ENCODE data around the gene MAP3K14.
A peak's percentile ranks its signal among the peaks of the same experiment; 100 is the strongest.

The MAP3K14 gene

DNA sequence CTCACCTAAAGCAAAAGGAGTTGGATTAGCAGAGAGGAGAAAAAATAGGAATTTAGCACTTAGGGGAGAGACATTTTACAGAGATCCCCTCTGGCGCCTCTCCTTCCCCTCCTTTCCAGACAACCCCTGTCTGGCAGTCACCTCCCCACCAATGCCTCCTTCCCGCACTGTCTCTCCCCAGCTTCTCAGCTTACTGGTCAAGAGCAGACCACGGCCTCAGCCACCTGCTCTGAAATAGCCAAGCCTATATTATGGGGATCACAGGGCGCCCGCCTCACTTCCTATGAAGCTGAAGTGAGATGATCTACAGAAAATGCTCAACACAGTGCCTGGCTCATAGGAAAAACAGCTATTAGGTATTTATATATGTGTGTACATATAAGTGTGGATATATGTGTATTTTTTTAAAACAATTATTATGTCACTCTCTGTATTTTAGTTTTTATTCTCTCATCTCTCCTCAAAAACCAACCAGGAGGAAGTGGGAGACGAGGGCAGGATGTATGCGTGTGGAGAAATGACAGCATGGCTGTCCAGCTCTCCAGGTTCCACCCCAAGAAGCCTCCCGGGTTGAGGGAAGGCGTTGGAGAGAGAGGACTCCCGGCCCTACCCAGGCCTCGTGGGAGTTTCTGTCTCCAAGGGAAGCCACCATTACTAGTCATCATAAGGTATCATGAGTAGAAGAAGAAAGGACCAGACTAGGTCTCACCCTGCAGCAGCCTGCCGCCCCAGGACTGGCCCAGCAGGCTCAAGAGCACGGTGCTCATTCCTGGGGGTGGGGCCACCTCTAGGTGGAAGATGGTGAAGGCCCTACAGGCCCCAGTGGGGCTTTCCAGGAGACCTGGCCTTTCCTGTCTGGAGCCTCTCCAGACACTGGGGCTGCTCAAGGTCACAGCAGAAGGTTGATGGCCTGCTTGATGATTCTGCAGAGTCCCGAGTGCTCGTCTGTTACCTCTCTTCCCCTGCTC lies 27.2 kb downstream of the MAP3K14 start:
- Mint-ChIP-seq H3K27me3 (no peaks in the 10 kb centered on the region), H3K27ac (peak overlapping the region; percentile 61), H3K4me3 (no peak overlapping the region), H3K4me1 (ENCODE audit: low read depth) (peaks cover 49% of the 10 kb centered on the region), H3K9me3 (no peaks in the 10 kb centered on the region), H3K36me3 (ENCODE audit: low read depth) (peaks cover 64% of the 10 kb centered on the region)

DNA sequence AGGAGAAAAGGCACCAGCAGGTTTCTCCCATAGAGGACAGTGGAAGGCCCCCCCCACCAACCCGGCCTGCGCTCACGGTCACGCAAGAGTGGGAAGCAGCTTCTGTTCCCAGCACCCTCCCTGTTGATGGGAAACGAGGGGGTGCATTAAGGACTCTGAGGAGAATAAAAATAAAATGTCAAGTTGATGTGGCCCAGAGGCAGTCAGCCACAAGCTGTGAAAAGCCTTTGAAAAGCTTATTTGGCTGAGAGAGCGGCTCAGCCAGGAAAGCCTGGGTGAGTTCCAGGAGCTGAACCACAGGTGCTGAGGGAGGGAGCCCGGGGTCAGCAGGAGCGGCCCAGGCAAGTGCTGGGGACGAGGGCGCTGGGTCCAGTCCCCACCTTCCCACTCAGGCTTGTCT lies 28.0 kb downstream of the MAP3K14 start:
- peaks cover 49% of the 10 kb centered on the region for H3K4me1 Mint-ChIP-seq (ENCODE audit: low read depth)
- no peak overlapping the region for H3K4me3 Mint-ChIP-seq
- peak overlapping the region; percentile 45 for H3K27ac Mint-ChIP-seq
- no peaks in the 10 kb centered on the region for H3K9me3 Mint-ChIP-seq
- no peaks in the 10 kb centered on the region for H3K27me3 Mint-ChIP-seq
- peaks cover 71% of the 10 kb centered on the region for H3K36me3 Mint-ChIP-seq (ENCODE audit: low read depth)

DNA sequence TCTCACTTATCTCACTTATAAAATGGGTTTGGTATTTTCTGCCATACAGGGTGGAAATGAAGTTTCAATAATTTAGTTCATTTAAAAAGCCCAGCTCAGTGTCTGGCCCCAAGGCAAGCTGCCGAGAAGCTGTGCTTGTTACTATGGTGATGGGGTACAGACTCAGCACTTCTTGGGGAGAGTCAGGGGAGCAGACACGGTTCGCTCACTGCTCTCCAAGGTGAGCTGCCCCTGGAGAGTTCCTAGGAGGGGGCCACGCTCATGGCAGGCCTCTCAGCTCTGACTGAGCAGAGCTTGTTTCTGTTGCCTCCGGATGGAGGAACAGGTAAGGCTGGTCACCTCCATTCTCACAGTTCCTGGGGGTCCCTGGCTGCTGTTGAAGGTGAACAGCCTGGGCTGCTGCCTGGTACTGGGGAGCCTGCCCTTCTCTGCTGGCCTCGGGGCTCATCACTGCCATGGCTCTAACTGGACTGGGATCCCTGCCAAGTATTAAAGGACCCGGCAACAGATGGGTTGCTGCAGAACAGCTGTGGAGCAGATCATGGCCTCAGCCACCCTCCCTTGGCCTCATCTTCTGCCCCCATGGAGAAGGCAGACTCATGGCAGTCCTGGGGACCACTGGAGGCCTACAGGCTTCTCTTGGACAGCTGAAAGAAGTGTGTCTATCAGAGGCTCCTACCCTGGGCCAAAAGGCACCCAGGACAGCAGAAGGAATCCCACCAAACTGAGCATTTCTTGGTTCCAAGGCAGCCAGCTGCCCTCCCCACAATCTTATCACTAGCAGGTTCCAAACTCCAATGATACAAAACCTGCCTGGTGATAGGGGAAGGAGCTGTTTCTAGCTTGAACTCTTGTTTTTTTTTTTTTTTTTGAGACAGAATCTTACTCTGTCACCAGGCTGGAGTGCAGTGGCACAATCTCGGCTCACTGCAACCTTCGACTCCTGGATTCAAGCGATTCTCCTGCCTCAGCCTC lies 29.0 kb downstream of the MAP3K14 start:
- peaks cover 76% of the 10 kb centered on the region for H3K36me3 Mint-ChIP-seq (ENCODE audit: low read depth)
- H3K27ac Mint-ChIP-seq = no peak overlapping the region
- no peaks in the 10 kb centered on the region for H3K27me3 Mint-ChIP-seq
- no peak overlapping the region for H3K4me3 Mint-ChIP-seq
- H3K9me3 Mint-ChIP-seq = no peaks in the 10 kb centered on the region
- H3K4me1 Mint-ChIP-seq (ENCODE audit: low read depth) = peaks cover 46% of the 10 kb centered on the region

DNA sequence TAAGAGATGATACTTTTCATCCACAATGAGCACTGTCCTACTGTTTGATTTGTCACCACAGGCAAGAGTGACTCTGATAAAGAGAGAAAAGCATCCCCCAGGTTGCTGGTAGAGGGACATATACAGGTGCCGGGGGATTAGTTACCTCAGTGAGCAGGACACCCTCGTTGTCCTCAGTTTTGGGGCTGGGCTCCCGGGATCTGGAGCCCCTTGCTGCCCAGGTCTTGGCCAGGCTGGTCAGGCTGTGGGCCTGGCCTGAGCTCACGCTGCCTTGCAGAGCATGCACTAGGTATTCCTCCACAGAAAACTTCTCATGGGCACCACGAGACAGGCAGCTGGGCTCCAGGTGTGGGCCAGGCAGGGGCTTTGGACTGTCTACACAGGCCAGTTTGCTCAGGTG lies 30.5 kb downstream of the MAP3K14 start:
- Mint-ChIP-seq H3K27me3 (no peaks in the 10 kb centered on the region), H3K9me3 (no peaks in the 10 kb centered on the region), H3K36me3 (ENCODE audit: low read depth) (peaks cover 75% of the 10 kb centered on the region), H3K4me1 (ENCODE audit: low read depth) (peaks cover 34% of the 10 kb centered on the region), H3K27ac (no peak overlapping the region), H3K4me3 (no peak overlapping the region)

DNA sequence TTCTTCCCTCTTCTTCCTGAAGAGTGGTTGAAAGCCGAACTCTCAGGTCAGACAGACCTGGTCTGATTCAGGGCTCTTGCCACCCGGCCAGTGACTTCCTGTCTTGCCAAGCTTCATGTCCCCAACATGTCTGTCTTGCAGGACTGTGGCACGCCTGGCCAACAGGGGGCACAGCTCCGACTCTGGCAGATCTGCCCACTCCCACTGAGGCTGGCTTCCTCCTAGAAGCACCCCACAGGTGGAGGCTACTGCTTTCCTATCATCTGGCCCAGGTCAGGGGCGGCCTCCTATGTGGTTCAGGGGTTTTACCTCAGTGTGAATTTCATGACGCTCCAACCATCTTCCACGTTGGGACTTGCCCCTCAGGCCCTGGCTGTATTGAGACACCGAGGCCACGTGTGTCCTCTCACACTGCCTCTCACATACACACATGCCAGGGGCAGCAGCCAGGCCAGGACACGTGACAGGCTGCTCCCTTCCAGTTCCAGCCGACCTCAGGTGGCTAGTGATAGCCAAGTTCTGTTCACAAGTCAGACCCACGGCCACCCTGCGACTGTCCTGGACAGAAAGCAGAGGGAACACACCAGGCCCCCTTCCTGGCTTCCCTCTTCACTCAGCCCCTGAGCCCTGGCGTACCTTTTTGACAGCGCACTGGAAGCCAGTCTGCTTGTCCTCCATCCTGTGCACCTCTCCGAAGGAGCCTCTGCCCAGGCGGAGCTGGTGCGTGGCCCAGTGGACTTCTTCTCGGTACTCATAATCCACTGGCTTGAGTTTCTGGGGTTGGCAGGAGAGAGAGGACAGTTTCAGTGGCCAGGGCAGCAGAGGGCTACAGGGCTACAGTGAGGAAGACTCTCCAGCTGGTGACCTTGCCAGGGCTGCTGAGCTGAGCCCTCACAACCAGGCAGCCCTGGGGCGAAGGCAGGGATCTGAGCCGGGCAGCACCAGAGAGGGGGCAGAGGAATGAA lies 32.4 kb downstream of the MAP3K14 start:
- H3K4me1 Mint-ChIP-seq (ENCODE audit: low read depth) = peaks cover 22% of the 10 kb centered on the region

DNA sequence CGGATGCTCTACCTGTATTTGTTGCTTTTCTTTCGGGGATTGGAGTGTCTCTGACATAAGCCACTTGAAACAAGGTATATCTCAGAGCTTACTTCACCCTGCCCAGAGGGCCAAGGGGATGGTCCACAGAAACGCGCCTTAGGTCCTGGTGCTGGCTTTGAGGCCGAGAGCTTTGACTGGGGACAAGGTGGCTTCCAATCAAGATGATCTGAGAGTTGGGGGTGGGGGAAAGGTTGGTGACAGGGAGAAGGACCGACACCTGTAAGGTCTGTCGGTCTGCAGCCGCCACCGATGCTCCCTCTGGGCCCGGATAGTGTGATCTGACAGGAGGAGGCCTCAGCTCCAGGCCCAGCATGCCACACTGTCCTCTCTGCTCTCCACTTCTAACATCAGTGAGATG lies 33.1 kb downstream of the MAP3K14 start:
- Mint-ChIP-seq H3K4me1 (ENCODE audit: low read depth) (peaks cover 22% of the 10 kb centered on the region), H3K27ac (peak overlapping the region; percentile 63), H3K36me3 (ENCODE audit: low read depth) (peaks cover 69% of the 10 kb centered on the region)

More for the DNA sequence above, 32.4 kb downstream of the MAP3K14 start:
- H3K4me3 Mint-ChIP-seq = no peak overlapping the region
- no peaks in the 10 kb centered on the region for H3K9me3 Mint-ChIP-seq
- peaks cover 69% of the 10 kb centered on the region for H3K36me3 Mint-ChIP-seq (ENCODE audit: low read depth)
- H3K27ac Mint-ChIP-seq = peak overlapping the region; percentile 63
- no peaks in the 10 kb centered on the region for H3K27me3 Mint-ChIP-seq

DNA sequence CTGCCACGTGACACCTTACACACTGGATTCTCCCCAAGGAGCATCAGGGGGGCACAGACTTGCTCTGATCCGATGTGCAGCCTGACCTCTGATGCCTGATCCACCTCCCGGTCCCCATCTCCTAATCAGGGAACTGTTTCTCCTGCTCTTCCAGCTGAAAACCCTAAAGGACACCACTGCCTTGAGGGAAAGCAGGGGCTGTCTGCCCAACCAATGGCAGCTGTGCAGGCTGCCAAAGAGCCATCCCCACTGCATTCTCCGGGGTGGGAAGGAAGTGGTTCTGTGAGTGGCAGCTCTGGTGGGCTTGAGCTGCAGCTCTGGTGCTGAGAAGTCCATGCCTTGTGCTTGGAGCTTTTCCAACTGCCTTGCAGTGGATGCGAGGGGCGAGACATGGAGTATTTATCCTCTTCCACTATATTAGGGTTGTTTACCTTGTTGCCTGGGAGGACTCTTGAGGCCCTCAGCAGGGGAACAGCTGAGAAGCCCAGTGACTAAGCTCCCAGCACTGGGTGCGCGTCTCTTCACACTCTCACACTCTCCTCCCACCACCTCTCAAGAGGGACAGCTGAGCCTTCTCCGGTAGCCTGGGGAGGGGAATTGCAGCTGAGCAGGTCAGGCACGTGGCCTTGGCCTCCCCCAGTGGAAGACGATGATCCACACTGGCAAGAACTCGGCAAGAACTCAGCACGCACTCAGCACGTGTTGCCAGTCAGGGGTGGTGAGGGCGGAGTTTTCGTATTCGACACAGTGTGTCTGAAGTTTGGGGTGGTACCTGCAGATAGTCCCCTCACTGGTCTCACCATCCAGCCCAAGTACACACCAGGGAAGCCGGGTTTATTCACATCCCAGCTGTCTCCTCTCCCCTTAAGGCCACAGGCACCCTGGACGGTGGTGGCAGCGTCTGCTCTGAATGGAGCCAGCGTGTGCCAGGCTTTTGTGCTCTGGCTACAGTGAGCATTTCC lies 33.9 kb downstream of the MAP3K14 start:
- H3K36me3 Mint-ChIP-seq (ENCODE audit: low read depth) = peaks cover 69% of the 10 kb centered on the region
- H3K9me3 Mint-ChIP-seq = no peaks in the 10 kb centered on the region
- peaks cover 25% of the 10 kb centered on the region for H3K4me1 Mint-ChIP-seq (ENCODE audit: low read depth)
- no peak overlapping the region for H3K4me3 Mint-ChIP-seq
- H3K27ac Mint-ChIP-seq = no peak overlapping the region
- H3K27me3 Mint-ChIP-seq = no peaks in the 10 kb centered on the region

More for the DNA sequence above, 33.1 kb downstream of the MAP3K14 start:
- Mint-ChIP-seq H3K4me3 (no peak overlapping the region), H3K9me3 (no peaks in the 10 kb centered on the region), H3K27me3 (no peaks in the 10 kb centered on the region)

DNA sequence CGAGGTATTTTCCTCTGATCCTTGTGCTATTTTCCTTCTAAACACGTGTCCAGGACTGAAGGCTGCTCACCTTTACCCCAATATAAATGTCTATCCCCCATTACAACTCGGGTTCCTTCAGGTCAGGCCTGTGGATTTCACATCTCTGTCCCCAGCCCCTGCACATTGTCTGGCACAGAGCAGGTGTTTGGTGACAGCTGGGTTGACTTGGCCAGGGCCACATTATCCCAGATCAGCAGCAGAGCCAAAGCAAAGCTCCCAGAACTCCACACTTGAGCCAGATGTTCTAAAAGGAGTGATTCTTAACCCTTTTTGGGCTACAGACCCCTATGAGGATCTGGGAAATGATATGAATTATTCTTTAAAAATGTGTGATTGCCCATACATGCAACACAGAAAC lies 36.9 kb downstream of the MAP3K14 start:
- peak overlapping the region; percentile 16 for H3K27ac Mint-ChIP-seq
- no peaks in the 10 kb centered on the region for H3K9me3 Mint-ChIP-seq
- peaks cover 29% of the 10 kb centered on the region for H3K4me1 Mint-ChIP-seq (ENCODE audit: low read depth)
- H3K27me3 Mint-ChIP-seq = no peaks in the 10 kb centered on the region
- no peak overlapping the region for H3K4me3 Mint-ChIP-seq
- H3K36me3 Mint-ChIP-seq (ENCODE audit: low read depth) = peaks cover 61% of the 10 kb centered on the region

DNA sequence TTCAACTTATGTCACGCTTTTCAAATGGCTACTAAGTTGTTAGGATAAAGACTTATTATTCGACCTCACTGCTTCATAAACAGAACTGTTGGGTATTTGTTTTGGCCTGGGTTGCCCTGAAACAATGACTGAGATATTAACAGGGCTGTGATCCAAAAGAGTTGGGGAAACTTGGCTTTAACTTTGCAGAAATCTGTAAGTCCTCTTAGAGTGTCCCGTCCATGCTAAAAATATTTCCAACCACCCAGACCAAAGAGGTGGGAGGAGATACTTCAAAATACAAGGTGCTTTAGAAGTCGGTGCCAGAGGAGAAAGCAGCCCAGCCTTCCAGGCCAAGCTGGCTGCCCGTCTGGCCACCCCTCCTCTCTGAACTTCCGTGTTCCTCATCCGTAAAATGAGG lies 38.8 kb downstream of the MAP3K14 start:
- Mint-ChIP-seq H3K27ac (peak overlapping the region; percentile 71), H3K9me3 (no peaks in the 10 kb centered on the region), H3K27me3 (no peaks in the 10 kb centered on the region), H3K4me1 (ENCODE audit: low read depth) (peaks cover 18% of the 10 kb centered on the region), H3K36me3 (ENCODE audit: low read depth) (peaks cover 52% of the 10 kb centered on the region), H3K4me3 (no peak overlapping the region)

DNA sequence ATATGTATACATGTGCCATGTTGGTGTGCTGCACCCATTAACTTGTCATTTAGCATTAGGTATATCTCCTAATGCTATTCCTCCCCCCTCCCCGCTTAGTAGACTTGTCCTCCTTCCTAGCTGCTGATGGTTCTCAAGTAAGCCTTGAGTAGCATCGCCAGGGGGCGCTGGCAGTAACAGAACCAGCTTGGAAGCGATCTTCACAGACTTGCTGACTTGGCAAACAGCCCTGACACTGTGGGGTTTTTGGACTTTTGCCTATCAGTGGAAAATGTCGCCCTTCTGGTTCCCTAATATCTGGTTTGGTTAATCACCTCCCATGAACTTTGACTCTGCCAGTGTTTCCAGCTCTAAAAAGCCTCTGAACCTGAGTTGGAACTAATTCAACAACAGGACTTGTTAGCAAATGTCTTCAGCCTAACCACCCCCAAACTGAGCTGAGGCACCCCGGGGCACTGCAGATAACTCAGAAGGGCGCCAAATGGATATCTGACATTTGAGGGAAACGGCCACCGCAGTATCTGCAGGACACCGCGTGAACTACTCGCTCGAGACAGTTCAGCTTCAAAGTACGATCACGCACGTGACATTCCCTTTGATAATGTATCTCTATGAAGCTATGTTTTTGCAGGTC lies 39.5 kb downstream of the MAP3K14 start:
- H3K36me3 Mint-ChIP-seq (ENCODE audit: low read depth) = peaks cover 52% of the 10 kb centered on the region
- no peaks in the 10 kb centered on the region for H3K27me3 Mint-ChIP-seq
- no peaks in the 10 kb centered on the region for H3K9me3 Mint-ChIP-seq
- H3K4me3 Mint-ChIP-seq = no peak overlapping the region
- peaks cover 16% of the 10 kb centered on the region for H3K4me1 Mint-ChIP-seq (ENCODE audit: low read depth)
- H3K27ac Mint-ChIP-seq = peak overlapping the region; percentile 71

DNA sequence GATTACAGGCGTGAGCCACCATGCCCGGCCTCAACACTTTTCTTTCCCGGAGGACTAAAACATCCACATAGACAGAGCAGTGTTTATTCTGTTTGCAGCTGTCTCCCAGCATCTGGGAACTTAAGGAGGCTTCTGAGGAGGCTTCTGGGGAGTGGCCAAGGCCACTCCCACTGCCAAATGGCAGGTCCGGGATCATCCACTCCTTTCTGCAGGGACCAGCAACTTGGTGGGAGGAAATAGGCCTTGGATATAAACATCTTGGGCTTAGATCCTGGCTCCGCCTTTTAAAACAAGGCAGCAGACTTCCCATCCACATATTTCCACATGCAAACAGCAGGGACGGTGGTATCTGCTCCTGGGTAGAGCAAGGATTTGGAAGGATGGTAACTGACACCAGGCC lies 40.8 kb downstream of the MAP3K14 start:
- Mint-ChIP-seq H3K27me3 (no peaks in the 10 kb centered on the region), H3K4me3 (no peak overlapping the region), H3K4me1 (ENCODE audit: low read depth) (peaks cover 25% of the 10 kb centered on the region), H3K36me3 (ENCODE audit: low read depth) (peaks cover 56% of the 10 kb centered on the region), H3K27ac (no peak overlapping the region), H3K9me3 (no peaks in the 10 kb centered on the region)

DNA sequence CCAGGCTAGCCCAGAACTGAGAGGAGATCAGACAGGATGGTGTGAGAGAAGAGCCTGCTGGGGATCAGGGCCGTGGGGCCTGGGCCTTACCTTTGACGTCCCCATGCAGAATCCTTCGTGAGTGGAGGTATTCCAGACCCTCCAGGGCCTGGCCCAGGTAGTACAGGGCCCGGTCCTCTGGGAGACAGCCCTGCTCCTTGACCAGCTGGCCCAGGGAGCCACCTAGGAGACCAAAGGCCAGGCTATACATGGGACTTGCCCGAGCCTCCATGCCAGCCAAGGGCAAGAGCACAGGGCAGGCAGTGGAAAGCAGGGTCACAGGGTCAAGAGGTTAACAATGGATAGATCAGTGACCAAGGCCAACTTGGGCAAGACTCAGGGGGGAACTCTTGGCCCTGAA lies 42.8 kb downstream of the MAP3K14 start:
- H3K36me3 Mint-ChIP-seq (ENCODE audit: low read depth) = peaks cover 58% of the 10 kb centered on the region

DNA sequence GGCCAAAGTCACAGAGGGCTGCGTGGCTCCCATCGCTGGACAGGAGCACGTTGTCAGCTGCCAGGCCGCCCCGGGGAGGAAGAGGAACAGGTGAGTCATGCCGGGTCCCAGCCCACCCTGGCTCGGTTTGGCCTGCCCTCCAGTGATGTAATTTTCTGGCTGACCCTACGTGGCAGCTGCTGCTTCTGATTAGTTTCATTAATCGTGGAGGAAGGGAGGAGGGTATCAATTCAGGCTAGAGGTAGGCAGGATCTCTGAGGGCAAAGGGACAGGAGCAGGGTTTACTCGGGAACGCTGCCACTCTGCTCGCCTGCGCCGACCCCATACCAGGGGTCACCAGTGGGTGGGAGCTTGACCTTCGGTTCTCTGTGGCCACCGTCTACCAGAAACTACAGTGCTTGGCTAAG lies 43.3 kb downstream of the MAP3K14 start:
- H3K27me3 Mint-ChIP-seq = no peaks in the 10 kb centered on the region
- no peak overlapping the region for H3K4me3 Mint-ChIP-seq
- peaks cover 39% of the 10 kb centered on the region for H3K4me1 Mint-ChIP-seq (ENCODE audit: low read depth)
- no peaks in the 10 kb centered on the region for H3K9me3 Mint-ChIP-seq
- no peak overlapping the region for H3K27ac Mint-ChIP-seq
- H3K36me3 Mint-ChIP-seq (ENCODE audit: low read depth) = peaks cover 60% of the 10 kb centered on the region

More for the DNA sequence above, 42.8 kb downstream of the MAP3K14 start:
- no peaks in the 10 kb centered on the region for H3K27me3 Mint-ChIP-seq
- no peak overlapping the region for H3K27ac Mint-ChIP-seq
- no peak overlapping the region for H3K4me3 Mint-ChIP-seq
- H3K9me3 Mint-ChIP-seq = no peaks in the 10 kb centered on the region
- peaks cover 39% of the 10 kb centered on the region for H3K4me1 Mint-ChIP-seq (ENCODE audit: low read depth)

All from stimulated activated naive CD8-positive, alpha-beta T cell treated with anti-CD3 and anti-CD28 coated beads, Interleukin-15, Interleukin-2, amounts not matched to agents 100 ng/mL and 50 ng/mL, for 24 hours (primary cell).